Fibroblast of skin of left biceps (primary cell): Measurements from ENCODE around the gene RNF130.
"Not testable (repeated sequence)": the region's sequence is repeated elsewhere in the genome, so short reads cannot be mapped to it uniquely, and the experiment has no call there.

ENCODE experiments used
- DNase-seq, 2 experiments: peaks; one replicate each; pipeline ENCODE4 v3.0.0-alpha.2; 2013; ENCODE audit warnings: low read depth in 2 of 2

RNF130 gene

DNA sequence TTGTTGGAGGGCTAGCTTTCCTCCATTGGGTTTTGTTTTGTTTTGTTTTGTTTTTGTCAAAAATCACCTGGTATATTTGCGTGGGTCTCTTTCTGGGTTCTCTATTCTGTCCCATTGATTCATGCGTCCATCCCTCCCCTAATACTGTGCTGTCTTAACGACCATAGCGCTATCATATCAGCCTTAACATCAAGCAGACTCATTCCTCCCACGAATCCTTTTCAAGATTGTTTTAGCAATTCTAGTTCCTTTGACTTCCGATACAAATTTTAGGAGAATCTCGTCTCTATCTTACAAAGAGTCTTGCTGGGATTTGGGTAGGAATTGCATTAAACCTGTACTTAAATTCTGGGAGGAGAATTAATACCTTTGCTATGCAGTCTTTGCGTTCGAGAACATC lies 31.1 kb upstream of the RNF130 start:
- no peak for DNase-seq

DNA sequence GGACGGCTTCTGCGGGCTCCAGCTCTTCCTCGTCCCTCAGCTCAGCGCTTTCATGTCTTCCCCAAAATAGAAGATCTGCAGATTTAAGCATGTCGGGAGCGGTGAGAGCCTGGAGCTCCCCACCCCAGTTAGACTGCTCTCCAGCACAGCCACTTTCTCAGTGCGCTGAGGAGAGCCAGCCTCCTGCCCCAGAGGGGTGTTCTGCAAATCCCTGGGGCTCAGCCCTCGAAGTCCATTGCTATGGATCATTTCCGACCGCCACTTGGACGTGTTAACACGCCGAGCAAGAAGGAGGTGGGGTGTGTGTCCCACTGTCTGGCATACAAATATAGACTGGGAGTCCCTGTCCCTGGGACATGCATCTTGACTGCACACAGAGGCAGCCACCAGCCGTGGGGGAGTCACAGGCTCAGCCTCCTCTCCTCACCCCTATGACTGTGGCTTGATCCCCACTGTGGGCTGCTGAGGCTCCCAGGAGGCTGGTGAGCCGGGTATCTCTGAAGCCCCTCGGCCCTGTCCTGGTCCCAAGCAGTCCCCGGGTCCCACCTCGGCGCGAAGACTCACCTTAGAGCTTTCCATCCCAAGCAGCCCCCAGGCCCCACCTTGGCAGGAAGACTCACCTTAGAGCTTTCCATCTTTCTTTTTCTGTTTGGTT lies 30.0 kb upstream of the RNF130 start:
- DNase-seq, result no peak

DNA sequence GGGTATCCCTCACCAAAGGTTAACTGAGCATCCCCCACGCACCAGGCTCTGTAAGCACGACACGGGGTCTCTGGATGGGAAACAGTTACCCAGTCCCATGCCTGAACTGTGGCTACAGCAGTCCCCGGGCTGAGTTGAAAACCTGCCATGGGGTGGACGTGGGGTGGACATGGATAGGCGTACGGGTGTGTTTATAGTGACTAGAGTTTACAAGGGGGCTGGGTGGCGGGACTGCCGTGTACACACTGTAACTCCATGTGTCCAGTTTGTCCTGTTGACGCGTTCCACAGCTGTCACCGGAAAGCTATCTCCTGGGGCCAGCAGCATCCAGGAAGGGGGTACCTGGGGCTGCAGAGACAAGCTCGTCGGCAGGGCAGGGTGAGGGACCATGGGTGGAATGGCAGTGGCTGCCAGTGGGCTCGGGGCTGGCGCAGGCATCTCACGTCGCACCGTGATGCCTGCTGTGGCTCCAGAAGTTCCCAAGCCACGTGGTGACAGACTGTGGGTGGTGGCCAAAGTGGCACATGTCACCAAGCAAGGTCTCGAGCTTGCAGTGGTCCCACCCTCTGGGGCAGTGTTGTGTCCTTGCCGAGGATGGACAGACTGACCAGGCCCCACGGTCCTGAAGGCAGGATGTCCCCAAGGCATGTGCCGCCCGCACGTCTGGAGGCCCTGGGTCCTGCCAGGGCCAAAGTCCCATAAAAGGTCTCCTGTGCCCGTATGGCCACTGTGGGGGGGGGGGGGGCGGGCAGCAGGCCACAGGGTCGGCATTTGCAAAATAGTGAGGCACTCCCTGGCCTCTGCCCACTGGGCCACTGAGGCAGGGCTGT lies 29.3 kb upstream of the RNF130 start:
- no peak for DNase-seq

DNA sequence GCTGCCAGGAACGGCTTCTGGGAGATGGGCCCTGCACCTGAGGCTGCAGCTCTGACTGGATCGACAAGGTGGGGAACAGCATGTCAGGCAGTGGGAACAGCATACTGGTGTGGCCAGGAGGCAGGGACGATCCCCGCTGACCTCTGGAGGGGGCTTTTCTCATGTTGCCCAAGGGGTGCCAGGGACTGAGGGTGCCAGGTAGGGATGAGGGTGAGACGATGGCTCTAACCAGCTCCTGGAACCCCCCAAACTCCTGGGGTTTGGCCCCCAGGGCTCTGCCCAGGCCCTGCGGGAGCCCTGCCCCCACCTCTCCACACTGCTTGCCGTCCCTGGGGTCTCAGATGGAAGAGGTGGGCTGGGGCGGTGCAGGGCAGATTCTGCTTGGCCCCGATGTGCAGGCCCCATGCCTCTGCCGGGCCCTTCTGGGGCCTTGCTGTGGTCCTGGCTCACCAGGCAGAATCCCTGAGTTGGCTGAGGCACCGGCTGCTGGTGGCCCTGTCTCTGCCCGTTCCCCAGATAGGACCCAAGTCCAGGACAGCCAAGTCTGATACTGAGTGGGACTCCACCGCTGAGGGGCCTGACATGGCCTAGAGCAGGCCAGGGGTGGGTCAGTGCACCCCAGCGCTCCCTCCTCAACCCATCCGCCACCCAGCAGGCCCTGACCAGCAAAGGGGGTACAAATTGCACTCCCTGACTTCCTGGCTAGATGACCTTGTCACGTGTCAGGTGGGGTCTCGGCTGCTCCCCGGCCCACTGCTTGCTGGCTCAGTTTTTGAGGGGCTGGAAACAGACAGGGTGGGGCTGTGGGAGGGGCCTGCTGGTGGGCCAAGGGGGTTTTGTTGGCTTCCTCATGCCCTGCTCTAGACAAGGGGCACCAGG lies 28.4 kb upstream of the RNF130 start:
- no peak for DNase-seq

DNA sequence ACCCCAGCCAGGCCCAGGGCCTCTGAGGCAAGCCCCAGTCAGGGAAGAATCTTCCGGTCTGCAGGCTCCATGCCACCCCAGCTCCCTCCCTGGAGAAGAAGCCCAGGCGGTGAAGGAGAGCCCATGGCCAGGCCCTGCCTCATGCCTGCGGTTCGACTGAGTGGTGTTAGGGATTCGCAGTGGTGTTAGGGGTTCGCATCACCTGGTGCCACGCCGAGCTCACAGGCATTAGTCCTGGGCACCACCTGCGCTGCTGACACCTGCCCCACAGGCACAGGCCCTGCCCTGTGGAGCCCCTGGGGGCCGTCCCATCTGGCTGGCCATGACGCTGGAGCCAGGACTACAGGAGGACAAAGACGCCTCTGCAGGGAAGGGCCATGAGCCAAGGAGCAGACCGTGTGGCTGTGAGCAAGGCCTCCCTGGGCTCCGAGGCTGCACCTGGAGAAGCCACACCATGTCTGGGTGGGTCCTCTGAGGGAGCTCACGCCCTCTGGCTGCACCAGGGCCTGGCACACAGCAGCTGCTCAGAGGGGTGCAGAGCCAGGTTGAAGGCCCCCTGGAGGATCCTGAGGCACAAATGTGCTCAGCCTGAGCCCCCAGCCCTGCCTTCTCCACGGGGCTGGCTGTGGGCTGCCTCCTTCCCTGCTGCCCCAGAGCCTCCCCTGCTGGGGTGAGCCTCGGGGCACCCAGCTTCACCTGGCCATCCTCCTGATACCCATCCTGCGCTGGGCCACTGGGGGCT lies 27.6 kb upstream of the RNF130 start:
- DNase-seq, result no peak

DNA sequence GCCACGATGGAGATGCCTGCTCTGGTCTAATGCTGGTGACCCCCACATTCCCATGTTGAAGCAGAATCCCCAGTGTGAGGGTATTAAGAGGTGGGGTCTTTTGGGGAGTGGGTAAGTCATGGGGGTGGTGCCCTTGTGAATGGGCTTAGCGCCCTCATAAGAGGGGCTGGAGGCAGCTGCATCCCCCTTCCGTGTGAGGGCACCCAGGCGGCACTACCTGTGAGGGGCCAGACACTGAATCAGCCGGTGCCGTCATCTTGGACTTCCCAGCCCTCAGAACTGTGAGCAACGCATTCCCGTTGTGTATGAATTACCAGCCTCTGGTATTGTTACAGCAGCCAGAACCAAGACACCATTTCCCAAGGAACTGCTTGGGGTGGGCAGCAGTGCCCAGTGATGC lies 27.0 kb upstream of the RNF130 start:
- no peak for DNase-seq

DNA sequence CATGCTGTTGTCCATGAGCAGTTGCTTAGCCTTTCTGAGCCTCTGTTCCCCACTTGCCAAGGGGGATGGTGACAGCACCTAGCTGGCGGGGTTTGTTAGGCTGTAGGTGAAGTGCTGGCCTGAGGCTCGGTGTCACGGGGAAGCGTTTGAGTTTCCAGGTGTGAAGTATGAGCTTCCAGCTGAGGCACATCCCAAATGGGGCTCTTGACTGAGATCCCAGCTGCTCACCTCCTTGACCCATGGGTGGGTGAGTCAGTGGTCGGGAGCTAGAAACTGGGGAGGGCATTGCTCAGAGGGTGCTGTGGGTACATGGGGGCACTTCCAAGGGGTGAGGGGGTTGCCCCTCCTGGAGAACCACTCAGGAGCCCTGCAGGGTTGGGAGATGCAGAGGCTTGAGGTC lies 26.4 kb upstream of the RNF130 start:
- DNase-seq, result no peak

DNA sequence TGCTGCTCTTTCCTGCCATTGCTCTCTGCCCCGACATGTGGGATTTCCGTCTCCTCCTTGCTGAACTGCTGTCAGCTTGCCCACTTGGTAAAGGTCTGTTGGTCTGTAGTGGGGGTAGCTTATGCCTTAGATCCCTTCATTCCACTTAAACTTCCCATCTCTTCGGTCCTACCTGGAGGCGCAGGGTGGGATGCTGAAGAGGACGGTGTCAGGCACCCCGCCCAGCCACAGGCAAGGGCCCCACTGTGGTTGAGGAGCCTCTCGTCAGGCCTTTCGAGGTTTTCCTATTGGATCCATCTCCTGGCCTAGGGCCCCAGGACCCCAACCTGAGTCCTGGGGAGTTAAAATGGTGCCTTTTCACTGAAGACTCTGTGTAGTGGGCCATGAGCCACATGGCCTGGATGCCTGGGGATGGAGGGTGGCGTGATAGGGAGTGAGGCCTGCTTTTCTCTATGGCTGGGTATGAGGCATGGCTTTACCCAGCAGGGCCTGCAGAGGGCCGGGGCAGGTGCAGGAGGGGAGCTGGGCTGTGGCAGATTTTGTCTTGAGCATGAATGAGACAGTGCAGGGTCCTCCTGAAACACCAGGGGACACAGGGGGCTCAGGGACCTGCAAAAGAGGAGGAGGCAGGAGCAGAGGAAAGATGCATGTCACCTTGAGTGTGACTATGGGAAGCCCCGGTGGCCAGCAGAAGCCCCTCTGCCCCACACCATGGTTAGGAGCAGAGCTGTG lies 25.8 kb upstream of the RNF130 start:
- DNase-seq, result no peak

DNA sequence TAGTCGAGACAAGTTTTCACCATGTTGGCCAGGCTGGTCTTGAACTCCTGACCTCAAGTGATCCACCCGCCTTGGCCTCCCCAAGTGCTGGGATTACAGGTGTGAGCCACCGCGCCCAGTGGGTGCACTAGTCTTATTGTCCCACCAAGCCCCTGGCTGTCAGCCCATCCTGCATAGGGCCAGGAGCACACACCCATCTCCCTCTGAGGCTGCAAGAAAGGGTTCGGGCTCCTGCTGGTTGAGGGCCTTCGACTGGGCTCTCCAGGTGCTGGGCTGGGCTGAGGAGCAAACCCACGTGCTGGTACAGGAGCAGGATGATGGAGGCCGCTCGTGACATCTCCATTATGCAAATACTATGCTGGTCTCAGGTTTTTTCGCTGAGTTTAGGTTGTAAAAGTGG lies 25.1 kb upstream of the RNF130 start:
- DNase-seq, result no peak

DNA sequence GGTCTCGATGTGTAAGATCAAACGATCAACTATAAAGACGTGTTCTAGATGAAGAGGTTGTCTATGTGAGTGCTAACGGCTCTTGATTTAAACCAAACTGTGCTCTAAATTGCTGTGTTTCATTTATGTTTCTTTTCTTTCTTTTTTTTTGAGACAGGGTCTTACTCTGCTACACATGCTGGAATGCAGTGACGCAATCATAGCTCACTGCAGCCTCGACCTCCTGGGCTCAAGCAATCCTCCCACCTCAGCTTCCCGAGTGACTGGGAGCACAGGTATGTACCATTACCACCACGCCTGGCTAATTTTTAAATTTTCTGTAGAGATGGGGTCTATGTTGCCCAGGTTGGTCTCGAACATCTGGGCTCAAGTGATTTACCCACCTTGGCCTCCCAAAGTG lies 24.0 kb upstream of the RNF130 start:
- DNase-seq, result no peak

DNA sequence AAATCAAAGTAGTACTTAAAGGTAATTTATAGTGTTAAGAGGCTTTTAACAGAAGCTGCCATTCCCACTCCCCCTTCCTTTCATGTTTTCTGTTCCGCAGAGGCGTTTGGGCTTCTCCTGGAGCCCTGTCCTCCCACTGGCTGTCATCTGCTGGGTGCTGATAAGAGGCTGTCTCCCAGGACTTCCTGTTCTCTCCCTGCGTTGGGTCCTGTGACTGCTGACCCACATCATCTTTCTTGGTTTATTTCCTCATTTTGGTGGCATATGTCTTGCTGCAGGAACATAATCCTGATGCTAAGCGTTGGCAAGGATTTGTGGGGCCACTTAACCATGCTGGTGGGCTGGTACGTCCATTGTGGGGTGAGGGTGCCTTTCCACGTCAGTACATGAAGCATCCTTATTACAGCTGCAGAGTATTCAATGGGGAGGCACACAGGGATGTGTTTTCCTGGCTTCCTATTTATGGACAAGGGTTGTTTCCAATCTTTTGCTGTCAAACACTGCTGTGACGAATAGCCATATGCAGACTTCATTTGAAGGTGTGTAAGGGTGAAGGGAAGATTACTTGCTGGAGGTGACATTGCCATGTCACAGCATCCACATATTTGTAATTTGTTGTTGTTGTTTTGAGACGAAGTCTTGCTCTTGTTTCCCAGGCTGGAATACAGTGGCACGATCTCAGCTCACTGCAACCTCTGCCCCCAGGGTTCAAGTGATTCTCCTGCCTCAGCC lies 22.3 kb upstream of the RNF130 start:
- no peak for DNase-seq

DNA sequence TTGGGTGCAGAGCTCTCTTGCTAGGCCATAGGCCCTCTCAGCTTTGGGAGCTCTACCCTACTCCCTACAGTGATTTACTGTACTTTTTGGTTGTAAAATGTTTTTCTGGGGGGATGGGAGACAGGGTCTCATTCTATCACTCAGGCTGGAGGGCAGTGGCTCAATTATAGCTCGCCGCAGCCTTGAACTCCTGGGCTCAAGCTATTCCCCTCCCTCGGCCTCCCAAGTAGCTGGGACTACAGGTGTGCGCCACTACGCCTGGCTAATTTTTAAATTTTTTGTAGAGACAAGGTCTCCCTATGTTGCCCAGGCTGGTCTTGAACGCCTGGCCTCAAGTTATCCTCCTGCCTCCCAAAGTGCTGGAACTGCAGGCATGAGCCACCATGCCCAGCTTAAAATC lies 21.7 kb upstream of the RNF130 start:
- no peak for DNase-seq

DNA sequence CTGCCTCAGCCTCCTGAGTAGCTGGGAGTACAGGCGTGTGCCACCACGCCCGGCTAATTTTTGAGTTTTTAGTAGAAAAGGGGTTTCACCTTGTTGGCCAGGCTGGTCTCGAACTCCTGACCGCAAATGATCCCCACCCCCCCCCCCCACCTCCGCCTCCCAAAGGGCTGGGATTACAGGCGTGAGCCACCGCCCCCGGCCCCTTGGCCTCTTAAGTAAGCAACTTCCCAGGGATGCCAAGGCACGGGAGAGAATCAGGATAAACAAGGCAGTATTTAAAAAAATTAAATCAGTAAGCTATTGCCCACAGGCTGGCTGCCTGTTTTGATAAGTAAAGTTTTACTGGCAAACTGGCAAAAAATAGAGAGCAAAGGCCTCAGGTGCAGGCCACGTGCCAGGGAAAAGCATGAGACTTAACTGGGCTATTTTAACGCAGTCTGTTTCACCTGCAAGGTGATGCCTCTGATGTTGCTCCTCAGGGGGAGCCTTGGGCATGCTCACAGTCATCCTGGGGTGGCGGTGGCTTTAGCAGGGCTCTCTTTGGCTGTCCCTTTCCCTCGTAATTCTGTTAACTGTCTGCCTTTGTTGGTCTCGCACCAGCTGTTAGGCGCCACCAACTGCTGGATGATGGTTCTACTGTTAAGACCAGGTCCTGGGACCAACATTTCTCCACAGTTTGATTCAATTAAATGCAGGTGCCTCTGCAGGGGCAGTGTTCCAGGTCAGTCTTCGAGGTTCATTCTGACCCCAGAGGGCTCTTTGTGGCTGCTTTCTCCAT lies 19.4 kb upstream of the RNF130 start:
- no peak for DNase-seq

DNA sequence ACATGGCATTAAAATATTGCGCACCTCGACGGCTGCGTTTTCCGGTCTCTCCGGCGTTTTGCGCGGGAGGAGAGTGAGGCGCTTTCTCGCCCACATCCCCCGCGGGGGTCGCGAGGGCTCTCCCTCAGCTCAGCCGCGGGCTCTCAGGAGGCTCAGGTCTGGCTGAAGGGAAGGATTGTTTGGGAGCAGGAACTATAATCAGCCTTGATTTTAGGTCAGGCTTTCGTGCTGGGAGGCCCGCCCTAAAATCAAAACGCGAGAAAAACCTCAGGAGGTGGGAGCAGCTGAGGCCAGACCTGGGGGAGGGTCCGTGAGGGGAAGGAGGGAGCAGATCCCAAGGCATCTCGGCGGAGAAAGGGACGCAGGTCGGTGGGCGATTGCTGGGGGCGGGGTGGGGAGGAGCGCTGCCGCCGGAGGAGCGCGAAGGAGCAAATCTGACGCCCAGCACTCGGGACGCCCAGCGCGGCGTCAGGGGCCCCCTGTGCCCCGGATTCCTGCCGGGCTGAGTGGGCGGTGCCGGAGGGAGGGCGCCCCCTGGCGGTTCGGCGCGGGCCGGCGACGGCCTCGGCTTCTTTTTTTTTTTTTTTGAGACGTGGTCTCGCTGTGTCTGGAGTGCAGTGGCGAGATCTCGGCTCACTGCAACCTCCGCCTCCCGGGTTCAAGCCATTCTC lies 18.7 kb upstream of the RNF130 start:
- DNase-seq, result peak; percentile 45 to 64

DNA sequence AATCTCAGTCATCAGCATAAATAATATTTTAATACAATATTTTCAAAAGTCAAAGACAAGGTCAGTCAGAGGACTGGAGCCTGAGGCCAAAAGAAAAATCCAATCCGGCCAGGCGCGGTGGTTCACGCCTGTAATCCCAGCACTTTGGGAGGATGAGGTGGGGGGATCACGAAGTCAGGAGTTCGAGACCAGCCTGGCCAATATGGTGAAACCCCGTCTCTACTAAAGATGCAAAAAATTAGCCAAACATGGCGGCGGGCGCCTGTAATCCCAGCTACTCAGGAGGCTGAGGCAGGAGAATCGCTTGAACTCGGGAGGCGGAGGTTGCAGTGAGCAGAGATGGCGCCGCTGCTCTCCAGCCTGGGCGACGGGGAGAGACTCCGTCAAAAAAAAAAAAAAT lies 18.1 kb upstream of the RNF130 start:
- DNase-seq, result not testable (repeated sequence)

DNA sequence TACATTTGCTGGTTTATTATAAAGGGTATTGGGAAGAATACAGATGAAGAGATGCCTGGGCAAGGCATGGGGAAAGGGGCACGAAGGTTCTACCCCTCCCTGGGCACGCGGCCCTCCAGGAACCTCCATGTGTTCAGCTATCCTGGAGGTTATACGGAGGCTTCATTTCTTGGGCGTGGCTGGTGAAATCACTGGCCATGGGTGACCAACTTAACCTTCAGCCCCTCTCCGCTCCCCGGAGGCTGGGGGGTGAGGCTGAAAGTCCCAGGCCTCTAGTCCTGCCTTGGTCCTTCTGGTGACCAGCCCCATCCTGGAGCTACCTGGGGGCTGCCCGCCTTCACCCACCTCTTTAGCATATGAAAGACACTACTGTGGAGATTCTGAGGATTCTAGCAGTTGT lies 17.0 kb upstream of the RNF130 start:
- DNase-seq, result no peak

DNA sequence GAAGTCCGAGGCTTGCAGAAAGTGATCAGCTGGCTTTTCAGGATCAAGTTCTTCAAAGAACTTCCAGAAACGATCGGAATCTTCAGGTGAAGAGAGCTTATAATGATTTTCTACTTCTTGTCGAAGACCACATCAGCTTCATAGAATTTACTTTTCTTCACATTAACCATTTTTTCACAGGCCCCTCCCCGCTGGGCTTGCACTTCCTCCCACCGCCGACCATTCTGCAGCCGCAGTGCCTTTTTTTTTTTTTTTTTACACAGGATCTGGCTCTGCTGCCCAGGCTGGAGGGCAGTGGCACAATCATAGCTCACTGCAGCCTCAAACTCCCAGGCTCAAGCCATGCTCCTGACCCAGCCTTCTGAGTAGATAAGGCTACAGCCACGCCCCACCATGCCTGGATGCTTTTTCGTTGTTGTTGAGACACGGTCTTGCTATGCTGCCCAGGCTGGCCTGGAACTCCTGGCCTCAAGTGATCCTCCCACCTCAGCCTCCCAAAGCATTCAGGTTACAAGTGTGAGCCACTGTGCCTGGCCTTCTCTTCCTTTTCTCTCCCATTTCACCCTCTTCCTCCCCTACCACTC lies 15.3 kb upstream of the RNF130 start:
- DNase-seq, result no peak

DNA sequence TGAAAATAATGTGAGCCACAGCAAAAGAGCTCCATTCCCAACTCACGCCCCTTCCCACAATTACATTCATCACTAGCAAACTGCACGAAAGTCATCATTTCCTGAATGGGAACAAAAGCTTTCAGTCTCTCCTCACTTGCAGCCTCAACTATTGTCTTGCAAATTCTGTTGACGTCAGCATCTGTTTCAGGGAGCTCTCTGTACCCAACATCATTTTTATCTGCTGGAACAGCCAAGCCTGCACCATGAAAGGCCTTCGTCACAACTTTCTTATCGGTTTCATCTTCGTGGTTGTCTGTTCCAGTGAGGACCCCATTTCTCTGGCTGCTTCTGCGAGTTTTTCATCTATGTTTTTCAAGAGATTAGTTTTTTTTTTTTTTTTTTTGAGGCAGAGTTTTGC lies 14.3 kb upstream of the RNF130 start:
- DNase-seq, result no peak
